GM19193 (cell line): ENCODE measurements around the gene NUDT21.

Source experiments
- POLR2A ChIP-seq: IDR thresholded peaks from 4 replicates; pipeline ENCODE4 v1.6.1; 2011; ENCODE audit not compliant: insufficient read depth, insufficient read length; ENCODE audit errors: extremely low read depth

NUDT21 gene

DNA sequence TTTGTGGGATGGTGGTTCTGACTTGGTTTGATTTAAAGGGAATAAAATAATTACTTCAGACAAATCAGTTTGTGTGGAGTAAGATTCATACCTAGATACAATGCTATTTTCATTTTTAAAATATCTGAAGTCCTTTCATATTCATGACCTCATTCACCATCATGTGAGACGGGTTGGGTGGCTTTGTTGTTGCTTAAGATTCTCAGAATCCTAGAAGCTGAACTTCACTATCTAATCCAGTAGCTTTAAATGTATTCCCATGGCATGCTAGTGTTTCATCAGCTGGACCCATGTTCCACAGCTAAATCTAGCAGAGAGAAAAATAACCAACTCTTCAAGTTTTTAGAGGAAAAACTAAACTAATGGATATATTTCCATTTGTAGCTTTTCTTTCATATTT is 23.0 kb downstream of the NUDT21 start:
- TF ChIP-seq POLR2A = no peak

DNA sequence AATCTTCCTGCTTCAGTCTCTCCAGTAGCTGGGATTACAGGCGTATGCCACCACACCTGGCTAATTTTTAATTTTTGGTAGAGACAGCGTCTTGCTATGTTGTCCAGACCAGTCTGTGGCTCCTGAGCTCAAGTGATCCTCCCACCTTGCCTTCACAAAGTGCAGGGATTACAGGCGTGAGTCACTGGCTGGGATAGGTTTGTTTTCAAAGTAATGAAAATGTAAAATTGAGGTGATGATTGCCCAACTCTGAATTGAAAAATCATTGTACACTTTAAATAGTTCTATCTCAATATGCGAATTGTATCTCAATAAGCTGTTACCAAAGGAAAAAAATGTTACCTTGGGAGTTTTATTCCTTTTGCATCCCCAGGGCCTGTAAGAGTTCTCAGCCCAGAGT is 24.5 kb downstream of the NUDT21 start:
- TF ChIP-seq POLR2A = no peak

DNA sequence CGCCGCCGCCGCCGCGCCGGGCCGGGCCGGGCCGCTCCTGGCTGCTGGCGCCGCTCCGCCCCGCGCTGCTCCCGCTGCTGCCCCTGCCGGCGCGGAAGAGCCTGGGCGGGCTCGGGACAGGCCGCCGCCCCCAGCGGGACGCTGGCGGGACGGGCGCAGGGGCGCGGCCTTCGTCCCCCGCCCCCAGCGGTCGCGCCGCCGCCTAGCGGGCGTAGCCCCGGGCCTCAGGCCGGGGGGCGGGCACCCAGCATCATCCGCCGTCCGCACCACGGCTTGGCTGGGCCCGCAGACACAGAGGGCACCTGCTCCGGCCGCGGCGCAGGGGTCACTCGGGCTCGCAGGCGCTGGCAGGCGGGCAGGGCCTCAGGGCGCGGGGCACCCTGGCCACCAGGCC is 25.7 kb downstream of the NUDT21 start, which contains the start of gene AMFR:
TSS of gene AMFR (minus strand) at position 107 of the 394 bp plus-strand sequence. CDS start 218 bp downstream, outside the sequence.
- TF ChIP-seq POLR2A = peak; percentile 34

DNA sequence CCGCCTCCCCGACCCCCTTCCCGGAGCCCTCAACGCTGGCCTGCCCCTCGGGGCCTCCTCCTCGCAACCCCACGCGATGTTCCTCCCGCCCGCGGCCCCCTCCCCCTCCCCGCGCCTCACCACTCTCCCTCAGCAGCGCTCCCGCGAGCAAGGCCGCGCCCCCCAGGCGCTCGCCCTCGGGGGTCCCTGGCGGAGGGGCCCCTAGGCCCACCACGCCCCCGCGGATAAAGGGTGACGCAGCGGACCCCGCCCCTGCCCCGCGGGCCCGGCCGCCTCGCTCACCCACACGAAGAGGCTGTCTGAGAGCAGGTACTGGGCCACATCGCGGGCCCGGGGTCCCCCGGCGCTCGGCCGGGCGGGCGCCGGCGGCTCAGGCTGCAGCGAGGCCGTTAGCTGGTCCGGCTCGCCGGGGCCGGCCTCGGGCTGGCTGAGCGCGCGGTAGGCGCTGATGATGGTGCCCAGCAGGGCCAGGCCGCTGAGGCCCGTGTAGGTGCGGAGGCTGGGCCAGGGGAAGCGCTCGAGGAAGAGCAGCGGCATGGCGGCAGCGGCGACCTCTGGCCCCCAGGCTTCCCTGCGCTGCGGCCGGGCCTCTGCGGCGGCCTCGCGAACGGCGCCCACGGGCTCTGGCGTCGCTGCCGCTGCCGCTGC is 26.2 kb downstream of the NUDT21 start:
- no peak for TF ChIP-seq POLR2A

DNA sequence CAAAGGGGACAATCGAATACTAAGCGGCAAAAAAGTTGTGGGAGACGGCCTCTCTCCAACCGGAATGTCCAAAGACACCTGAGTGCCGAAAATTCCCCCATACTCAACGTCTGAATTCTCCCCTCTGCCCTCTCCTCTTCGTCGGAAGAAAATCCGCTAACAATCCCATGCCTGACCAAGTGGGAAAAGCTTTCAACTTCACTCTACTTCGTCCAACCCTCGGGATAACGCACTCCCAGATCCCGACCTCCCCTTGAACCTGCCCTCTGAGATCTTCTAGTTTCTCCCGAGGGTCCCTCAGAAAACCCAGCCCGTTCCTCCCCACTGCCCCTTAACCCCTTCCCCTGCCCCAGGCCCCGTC is 26.7 kb downstream of the NUDT21 start:
- no peak for TF ChIP-seq POLR2A

DNA sequence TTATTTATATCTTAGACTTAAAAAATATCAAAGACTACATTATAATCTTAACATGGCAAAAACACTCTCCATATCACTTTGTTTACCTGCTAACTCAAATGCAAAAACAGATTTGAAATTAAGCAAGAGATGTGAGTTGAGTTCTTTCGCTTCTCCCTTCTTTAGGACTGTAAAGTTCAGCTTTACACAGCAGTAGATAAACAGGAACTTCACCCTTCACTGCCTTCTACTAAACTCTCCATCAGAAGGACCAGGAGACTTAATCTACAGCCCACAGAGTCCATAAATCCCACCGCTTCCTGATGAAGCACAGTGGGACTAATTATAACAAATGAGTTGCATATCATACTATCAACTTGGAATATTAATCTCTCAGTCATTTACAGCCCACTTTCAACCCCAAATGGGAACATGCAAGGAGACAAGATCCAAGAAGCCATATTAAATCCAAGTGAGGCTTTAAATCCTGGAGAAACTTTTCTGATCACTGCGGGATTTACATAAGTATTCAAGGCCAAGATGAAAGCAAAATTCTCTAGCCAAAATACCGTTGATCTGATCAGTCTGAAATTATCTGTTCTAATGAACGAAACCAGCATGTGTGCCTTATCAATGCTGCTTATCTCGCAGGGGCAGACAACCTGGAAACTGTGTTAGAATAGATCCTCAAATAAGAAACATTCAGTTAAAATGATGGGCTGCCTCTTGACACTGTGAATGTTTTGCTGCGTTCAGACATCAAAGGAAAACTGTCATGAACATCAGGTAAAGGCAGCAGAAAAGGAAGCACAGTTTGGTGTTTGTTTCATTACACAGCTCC is 27.3 kb downstream of the NUDT21 start:
- TF ChIP-seq POLR2A = no peak

DNA sequence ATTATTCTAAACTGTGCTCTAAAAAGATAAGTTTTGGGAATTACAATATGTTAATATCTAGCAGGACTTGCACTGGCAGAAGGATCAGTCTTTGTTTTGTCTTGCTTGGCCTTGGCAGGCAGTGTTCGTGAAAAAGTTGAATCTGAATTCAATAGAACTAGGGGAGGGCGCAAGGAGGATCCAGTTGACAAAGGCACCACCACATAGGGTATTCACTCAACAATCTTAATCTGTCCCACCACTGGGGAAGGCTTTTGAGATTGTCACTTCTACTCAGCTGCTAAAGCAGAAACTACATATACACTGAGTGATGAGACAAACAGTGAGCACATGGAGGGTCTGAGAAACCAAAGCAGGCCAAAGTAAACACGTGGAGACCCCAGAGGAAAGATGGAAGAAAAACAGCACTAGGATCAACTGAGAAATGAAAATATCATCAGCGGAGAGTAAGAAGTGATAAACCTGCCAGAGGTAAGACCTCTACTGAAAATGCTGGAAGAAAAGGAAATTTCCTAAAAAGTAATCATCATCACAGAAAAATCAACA is 28.2 kb downstream of the NUDT21 start:
- no peak for TF ChIP-seq POLR2A

DNA sequence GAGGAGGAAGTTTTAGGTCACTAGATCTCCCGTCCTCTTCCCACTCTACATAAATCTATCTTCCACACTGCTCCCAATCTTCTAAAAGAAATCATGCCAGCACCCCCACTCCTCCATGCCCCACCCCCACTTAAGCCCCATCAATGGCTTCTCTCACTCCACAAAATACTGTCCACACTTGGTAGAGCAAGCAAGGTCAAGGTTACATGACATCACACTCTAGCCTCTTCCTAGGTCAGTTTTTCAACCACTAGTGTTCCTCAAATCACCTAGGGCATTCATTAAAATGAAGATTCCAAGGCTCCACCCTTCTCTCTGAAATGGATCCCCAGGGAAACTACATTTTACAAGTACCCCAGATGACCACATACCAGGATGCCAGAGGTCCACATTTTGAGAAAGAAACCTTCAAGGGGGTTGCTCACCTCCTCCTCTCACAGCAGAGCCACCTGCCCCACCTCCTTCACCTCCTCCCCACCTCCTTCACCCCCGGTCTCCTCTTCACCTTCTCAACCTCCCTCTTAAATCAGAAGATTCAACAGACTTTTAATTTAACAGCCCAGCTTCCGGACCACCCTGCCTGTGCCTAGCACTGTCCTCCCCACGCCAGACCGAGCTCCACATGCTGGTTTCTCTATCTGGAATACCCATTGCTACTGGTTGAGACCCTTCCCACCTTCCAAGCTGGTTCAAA is 29.0 kb downstream of the NUDT21 start:
- no peak for TF ChIP-seq POLR2A

DNA sequence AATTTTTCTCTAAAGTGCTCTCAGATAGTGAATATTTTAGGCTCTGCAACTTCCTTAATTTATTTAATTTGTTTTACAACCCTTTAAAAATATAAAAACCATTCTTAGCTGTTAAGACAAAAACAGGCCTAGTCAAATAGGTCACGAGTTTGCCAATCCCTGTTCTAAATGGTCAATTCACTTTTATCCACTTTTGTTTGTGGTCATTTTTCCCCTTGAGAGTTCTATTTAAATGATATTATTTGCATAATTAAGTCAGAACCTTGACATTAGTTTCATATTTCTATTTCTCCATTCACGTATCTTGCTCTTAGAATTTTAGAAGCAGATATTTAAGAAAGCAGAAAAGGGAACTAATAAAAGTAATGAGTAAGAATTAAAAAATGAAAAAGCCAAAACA is 29.8 kb downstream of the NUDT21 start:
- no peak for TF ChIP-seq POLR2A

DNA sequence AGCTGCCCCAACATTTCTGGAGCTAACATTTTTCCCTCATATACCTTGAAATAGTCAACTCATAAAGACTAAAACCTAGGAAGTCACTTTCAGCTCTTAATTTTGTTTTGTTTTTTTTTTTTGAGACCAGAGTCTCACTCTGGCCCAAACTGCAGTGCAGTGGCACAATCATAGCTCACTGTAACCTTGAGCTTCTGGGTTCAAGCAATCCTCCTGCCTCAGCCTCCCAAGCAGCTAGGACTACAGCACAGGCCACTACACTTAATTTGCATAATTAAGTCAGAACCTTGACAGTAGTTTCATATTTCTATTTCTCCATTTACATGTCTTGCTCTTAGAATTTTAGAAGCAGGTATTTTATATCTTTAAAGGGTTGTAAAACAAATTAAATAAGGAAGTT is 30.5 kb downstream of the NUDT21 start:
- TF ChIP-seq POLR2A = no peak

DNA sequence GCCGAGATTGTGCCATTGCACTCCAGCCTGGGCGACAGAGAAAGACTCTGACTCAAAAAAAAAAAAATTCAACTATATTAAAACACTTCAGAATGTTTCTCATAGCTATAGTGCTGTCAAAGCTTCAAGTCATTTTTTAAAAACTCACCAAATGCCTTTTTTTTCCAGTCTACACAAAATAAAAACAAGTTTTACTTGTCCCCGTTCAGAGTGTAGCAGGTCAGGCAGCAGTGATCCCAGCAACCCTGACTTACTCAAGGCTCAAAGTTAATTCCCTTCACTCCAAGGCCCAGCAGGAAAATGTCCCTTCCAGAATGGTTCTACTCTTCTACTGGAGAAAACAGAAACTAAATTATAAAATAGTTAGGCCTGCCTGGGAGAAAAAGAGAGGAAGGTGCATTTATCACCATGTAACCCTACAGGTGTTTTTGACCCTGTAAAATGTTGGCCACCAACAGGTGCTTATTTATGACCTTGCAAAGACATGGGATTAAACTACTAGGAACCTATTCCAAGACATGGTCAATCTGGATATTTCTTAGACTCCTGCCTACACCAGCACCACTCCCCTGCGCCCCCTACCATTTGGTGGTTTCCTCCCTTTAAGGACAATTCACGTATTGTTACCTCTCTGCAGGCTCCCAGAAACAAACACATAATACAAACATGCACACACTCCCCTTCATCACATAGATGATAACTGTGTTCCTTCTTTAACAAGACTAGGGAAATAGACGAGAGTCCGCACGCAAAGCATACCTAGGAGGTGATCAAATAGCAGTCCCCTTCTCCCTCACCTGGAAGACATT is 31.2 kb downstream of the NUDT21 start:
- no peak for TF ChIP-seq POLR2A

DNA sequence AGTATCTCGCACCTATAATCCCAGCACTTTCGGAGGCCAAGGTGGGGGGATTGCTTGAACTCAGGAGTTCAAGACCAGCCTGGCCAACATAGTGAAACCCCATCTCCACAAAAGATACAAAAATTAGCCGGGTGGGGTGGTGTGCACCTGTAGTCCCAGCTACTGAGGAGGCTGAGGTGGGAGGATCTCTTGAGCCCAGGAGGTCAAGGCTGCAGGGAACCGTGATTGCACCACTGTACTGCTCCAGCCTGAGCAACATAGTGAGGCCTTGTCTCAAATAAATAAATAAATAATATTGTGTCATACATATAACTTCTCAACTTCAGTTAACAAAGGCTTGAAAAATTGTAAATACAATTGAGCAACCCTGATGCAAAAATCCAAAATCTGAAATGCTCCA is 34.0 kb downstream of the NUDT21 start:
- TF ChIP-seq POLR2A = no peak

DNA sequence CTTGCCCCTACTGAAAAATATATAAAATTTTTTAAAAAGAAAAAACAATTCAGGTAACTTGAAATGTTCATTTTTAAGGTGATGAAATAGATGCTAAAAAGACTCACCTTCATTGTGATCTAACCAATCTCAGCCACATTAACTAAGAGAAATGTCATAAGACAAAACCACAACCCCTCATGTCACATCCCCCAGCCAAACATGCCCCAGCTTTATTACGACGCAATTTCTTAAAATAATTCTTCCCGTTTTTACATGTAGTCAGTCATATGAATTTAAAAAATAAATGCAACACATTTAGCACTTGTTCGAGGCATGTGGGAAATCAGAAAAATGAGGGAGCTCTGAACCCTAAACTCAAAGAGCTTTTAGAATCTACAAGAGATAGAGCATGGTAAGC is 35.3 kb downstream of the NUDT21 start:
- no peak for TF ChIP-seq POLR2A

DNA sequence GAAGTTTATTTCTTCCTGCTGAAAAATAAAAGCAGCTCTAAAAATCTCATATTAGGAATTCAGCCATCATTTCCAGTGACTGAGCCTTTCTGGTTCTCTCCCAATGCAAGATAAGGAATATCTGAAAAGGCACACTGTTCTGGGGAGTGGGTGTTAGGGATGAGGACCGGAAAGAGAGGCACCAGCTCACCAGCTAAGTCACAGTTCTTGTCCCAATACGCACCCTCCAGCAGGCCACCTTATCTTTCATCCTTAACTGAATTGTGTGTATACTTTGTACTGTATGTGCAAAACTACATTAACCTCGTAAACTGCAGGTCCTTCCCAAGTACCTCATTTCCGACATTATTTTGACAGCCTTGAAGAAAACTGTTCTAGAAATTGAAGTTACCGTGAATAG is 36.8 kb downstream of the NUDT21 start:
- TF ChIP-seq POLR2A = no peak

DNA sequence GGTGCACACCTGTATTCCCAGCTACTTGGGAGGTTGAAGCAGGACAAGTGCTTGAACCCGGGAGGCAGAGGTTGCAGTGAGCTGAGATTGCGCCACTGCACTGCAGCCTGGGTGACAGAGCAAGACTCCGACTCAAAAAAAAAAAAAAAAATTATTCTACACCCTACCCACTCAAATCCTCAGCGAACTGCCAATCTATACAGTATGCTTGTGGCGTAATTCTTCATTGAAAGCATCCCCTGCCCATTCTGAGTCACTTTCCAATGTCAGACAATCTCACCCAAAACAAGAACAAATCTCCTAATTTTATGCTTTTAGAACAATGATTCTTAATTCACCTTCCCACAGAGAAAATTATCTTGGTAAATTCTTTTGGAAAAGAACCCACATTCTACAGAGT is 37.8 kb downstream of the NUDT21 start:
- no peak for TF ChIP-seq POLR2A
